HG03442 (cell line): Measurements from ENCODE around the gene STC2.
A peak's percentile ranks its signal among the peaks of the same experiment; 100 is the strongest.
"Not testable (repeated sequence)": the region's sequence is repeated elsewhere in the genome, so short reads cannot be mapped to it uniquely, and the experiment has no call there.

ENCODE experiments used
- ATAC-seq: cut with Tn5 transposase; IDR thresholded peaks from one replicate; pipeline ENCODE4 v1.9.1; 2021; ENCODE audit warnings: mild to moderate bottlenecking, moderate library complexity; ENCODE audit not compliant: unreplicated experiment

STC2 gene

GRCh38 chr5:173327948-173328843, at the start of gene STC2:
STC2 (minus strand) TSS chr5:173328414; CDS start chr5:173328193, 221 bp downstream.
- ATAC-seq: peak; percentile 52

- ATAC-seq: no peak
Measured at GRCh38 chr5:173371400-173371799, 43.2 kb upstream of the STC2 start.

- not testable (repeated sequence) for ATAC-seq
Measured at GRCh38 chr5:173363406-173363805, 35.2 kb upstream of the STC2 start.

- no peak for ATAC-seq
Measured at GRCh38 chr5:173355561-173355960, 27.3 kb upstream of the STC2 start.

GRCh38 chr5:173354645-173355044, 26.4 kb upstream of the STC2 start:
- no peak for ATAC-seq

- ATAC-seq: no peak
Measured at GRCh38 chr5:173352366-173353349, 24.4 kb upstream of the STC2 start.

GRCh38 chr5:173342813-173343755, 14.9 kb upstream of the STC2 start:
- no peak for ATAC-seq

- ATAC-seq: no peak
Measured at GRCh38 chr5:173341961-173342430, 13.8 kb upstream of the STC2 start.

GRCh38 chr5:173340984-173341383, 12.8 kb upstream of the STC2 start:
- ATAC-seq: no peak

GRCh38 chr5:173340451-173340850, 12.2 kb upstream of the STC2 start:
- ATAC-seq: no peak

GRCh38 chr5:173339286-173339685, 11.1 kb upstream of the STC2 start:
- no peak for ATAC-seq

- no peak for ATAC-seq
Measured at GRCh38 chr5:173338380-173339015, 10.3 kb upstream of the STC2 start.

GRCh38 chr5:173334808-173335207, 6.6 kb upstream of the STC2 start:
- ATAC-seq: no peak

- ATAC-seq: no peak
Measured at GRCh38 chr5:173333925-173334661, 5.9 kb upstream of the STC2 start.

GRCh38 chr5:173331956-173332479, 3.8 kb upstream of the STC2 start:
- ATAC-seq: peak; percentile 52

- ATAC-seq: no peak
Measured at GRCh38 chr5:173331287-173331686, 3.1 kb upstream of the STC2 start.

- ATAC-seq: no peak
Measured at GRCh38 chr5:173330338-173331206, 2.4 kb upstream of the STC2 start.
